Sigmoid colon (tissue), 4 donors: Measurements from ENCODE around the gene RILP.
A peak's percentile ranks its signal among the peaks of the same experiment; 100 is the strongest.

Experiments used
- CTCF ChIP-seq, 4 experiments: fragments of 450-650 bp in 3 of 4; fragments of 200-600 bp in 1 of 4; IDR thresholded peaks; one replicate each; pipeline ENCODE4 v1.5.1; 2016 to 2019; ENCODE audit warnings: antibody characterized with exemption in 4 of 4, mild to moderate bottlenecking in 3 of 4, moderate library complexity in 2 of 4
- EP300 ChIP-seq, 4 donors: sonication (generic); formaldehyde crosslinking; IDR thresholded peaks; one replicate each; pipeline ENCODE4 v1.6.1; 2017; ENCODE audit warnings: antibody characterized with exemption in 4 of 4
- POLR2A ChIP-seq, 2 donors: fragments of 450-650 bp; IDR thresholded peaks; one replicate each; pipeline ENCODE4 v1.6.1; 2016; ENCODE audit warnings: antibody characterized with exemption in 2 of 2, mild to moderate bottlenecking in 2 of 2, moderate library complexity in 2 of 2
- POLR2AphosphoS5 ChIP-seq, 4 donors: sonication (generic); formaldehyde crosslinking; IDR thresholded peaks; one replicate each; pipeline ENCODE4 v1.6.1; 2017; ENCODE audit warnings: antibody characterized with exemption in 4 of 4

DNA sequence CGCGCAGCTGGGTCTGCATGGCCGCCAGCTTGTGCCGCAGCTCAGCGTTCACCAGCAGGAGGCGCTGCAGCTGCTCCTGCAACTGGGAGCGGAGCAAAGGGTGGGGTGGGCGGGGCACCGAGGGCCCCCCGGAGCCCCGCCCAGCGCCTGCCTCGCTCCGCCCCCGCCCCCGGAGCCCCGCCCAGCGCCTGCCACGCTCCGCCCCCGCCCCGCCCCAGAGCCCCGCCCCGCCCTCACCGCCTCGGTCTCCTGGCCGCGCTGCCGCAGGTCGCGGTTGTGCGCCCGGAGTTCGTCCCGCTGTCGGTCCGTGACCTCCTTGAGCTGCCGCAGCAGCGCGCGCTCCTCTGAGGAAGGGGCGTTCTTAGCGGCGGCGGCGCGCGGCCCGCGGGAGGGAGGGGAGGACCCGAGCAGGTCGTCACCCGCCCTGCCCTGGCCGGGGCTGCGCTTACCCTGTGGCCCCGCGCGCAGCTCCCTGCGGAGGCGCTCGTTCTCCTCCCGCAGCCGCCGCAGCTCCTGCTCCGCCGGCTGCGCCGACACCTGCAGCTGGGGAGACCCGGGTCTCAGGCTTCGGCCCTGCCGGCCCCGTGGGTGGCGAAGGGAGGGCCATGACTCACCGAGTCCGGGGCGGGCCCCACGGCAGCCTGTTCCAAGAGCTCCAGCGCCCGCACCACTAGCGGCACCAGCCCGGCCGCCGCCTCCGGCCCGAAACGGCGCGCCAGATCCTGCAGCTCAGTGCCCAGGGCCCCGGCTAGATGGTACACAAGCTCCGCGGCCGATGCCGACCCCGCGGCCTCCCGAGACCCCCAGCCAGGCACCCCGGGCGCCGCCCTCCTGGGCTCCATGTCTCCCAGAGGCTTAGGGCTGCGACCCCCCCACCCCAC is 463 bp downstream of the RILP start:
- TF ChIP-seq POLR2A (IDR thresholded peaks at IDR 0.05) (peak in 1 of 2 donors; percentile 45), EP300 (IDR thresholded peaks at IDR 0.05) (no peak), POLR2AphosphoS5 (IDR thresholded peaks at IDR 0.05) (peak; percentile 67 to 90 (median 80)), CTCF (IDR thresholded peaks at IDR 0.05) (peak in 2 of 4 experiments; percentile 46 to 94)
